AG04450 (cell line): ENCODE results near the gene BAZ1B. TPM values are rescaled to one million over a fixed set of nuclear protein-coding genes. Genes with fewer than 3 reads are reported as not detected.
"Not testable (repeated sequence)": the region's sequence is repeated elsewhere in the genome, so short reads cannot be mapped to it uniquely, and the experiment has no call there.

Experiments used
- CTCF ChIA-PET: fragments of 300-600, 350-600 bp; formaldehyde crosslinking; extraction: SDS; loops from one replicate; lab custom pipeline; 2022; ENCODE audit warnings: antibody characterized with exemption, inconsistent platforms; lab: Charles Lee
- POLR2A ChIA-PET: fragments of 350-600 bp; formaldehyde crosslinking; extraction: SDS; loops from one replicate; lab custom pipeline; 2021; ENCODE audit warnings: antibody characterized with exemption, inconsistent platforms; lab: Yijun Ruan, JAX
- DNase-seq: peaks from one replicate; pipeline ENCODE4 v3.0.0-alpha.2; 2011; ENCODE audit warnings: low read depth, low spot score
- H3K27ac ChIP-seq: one replicate; pipeline ENCODE4 v1.5.1; 2012; ENCODE audit warnings: low read depth, low read length, control low read depth
- H3K27me3 ChIP-seq: one replicate; pipeline ENCODE4 v1.6.0; 2012; ENCODE audit warnings: low read length; ENCODE audit not compliant: control insufficient read depth, insufficient read depth
- H3K4me3 ChIP-seq: 2 replicates; pipeline ENCODE4 v1.5.1; 2011; ENCODE audit warnings: mild to moderate bottlenecking, low read depth, low read length, control low read depth
- H3K9me3 ChIP-seq: 2 replicates; pipeline ENCODE4 v1.5.1; 2012; ENCODE audit warnings: low read length; ENCODE audit not compliant: control insufficient read depth, insufficient read depth
- CTCF ChIP-seq: IDR thresholded peaks from 2 replicates; pipeline ENCODE4 v1.5.1; 2011; ENCODE audit warnings: low read depth, low read length, control low read depth, inconsistent platforms
- polyA plus RNA-seq: library from polyadenylated mRNA; depleted of rRNA; stranded (reverse); fragments of >200 nt; gene quantifications from 2 replicates; pipeline ENCODE4 v1.2.3, GENCODE V29; 2011

Gene BAZ1B
- polyA plus RNA-seq, 1 experiment: 29.0 TPM

GRCh38 chr7:73504017-73504416 is 18.1 kb downstream of the BAZ1B start:
- Histone ChIP-seq H3K4me3 (no peak overlapping the region), H3K27ac (no peak overlapping the region), H3K9me3 (no peaks in the 10 kb centered on the region), H3K27me3 (no peaks in the 10 kb centered on the region)
- DNase-seq: no peak
- no peak for TF ChIP-seq CTCF
- POLR2A ChIA-PET: no interaction called here
- CTCF ChIA-PET: no interaction called here

- no peak for TF ChIP-seq CTCF
- no peak overlapping the region for H3K4me3 ChIP-seq
- H3K27me3 ChIP-seq: no peaks in the 10 kb centered on the region
- H3K9me3 ChIP-seq: no peaks in the 10 kb centered on the region
- no peak overlapping the region for H3K27ac ChIP-seq
- DNase-seq: no peak
- CTCF ChIA-PET: no interaction called here
- POLR2A ChIA-PET: no interaction called here
These were observed 18.9 kb downstream of the BAZ1B start for GRCh38 chr7:73503229-73503628.

GRCh38 chr7:73496626-73497025 is 25.5 kb downstream of the BAZ1B start:
- TF ChIP-seq CTCF: no peak
- H3K27me3 ChIP-seq: no peaks in the 10 kb centered on the region
- no peaks in the 10 kb centered on the region for H3K9me3 ChIP-seq
- ChIA-PET CTCF (no interaction called here), POLR2A (no interaction called here)
- H3K4me3 ChIP-seq: no peak overlapping the region
- no peak for DNase-seq
- no peak overlapping the region for H3K27ac ChIP-seq

- CTCF ChIA-PET, H3K9me3 ChIP-seq, POLR2A ChIA-PET, H3K4me3 ChIP-seq, H3K27ac ChIP-seq, DNase-seq, H3K27me3 ChIP-seq: not testable (repeated sequence)
These were observed 26.6 kb downstream of the BAZ1B start for GRCh38 chr7:73495507-73495906.

- H3K9me3 ChIP-seq: no peaks in the 10 kb centered on the region
- H3K4me3 ChIP-seq: no peak overlapping the region
- TF ChIP-seq CTCF: no peak
- H3K27ac ChIP-seq: no peak overlapping the region
- ChIA-PET POLR2A (no interaction called here), CTCF (no interaction called here)
- no peak for DNase-seq
- H3K27me3 ChIP-seq: no peaks in the 10 kb centered on the region
These were observed 32.1 kb downstream of the BAZ1B start for GRCh38 chr7:73489976-73490375.

- POLR2A ChIA-PET: no interaction called here
- Histone ChIP-seq H3K4me3 (no peak overlapping the region), H3K9me3 (no peaks in the 10 kb centered on the region), H3K27me3 (no peaks in the 10 kb centered on the region), H3K27ac (no peak overlapping the region)
- DNase-seq: no peak
- CTCF ChIA-PET: interaction anchor here (1.2 kb wide), 2 partner anchors 13 to 247 kb away, joined by 3 read pairs; no protein-coding TSS in a partner anchor
- no peak for TF ChIP-seq CTCF
These were observed 34.6 kb downstream of the BAZ1B start for GRCh38 chr7:73487486-73487885.
